Renal pelvis (tissue), 4 donors: ENCODE measurements around the gene ABL1. TPM values are rescaled to one million over a fixed set of nuclear protein-coding genes. Genes with fewer than 3 reads are reported as not detected.

Experiments
- DNase-seq: peaks from one replicate; pipeline ENCODE4 v3.0.0-alpha.2; 2013
- polyA plus RNA-seq, 3 donors: library from polyadenylated mRNA; unstranded; fragments of 120-200 nt; gene quantifications; one replicate each; pipeline ENCODE4 v1.2.1, GENCODE V29; 2013; ENCODE audit not compliant: insufficient read length in 3 of 3

Gene ABL1
- polyA plus RNA-seq, 3 donors, result 75.1 to 93.9 (median 82.2) TPM

DNA sequence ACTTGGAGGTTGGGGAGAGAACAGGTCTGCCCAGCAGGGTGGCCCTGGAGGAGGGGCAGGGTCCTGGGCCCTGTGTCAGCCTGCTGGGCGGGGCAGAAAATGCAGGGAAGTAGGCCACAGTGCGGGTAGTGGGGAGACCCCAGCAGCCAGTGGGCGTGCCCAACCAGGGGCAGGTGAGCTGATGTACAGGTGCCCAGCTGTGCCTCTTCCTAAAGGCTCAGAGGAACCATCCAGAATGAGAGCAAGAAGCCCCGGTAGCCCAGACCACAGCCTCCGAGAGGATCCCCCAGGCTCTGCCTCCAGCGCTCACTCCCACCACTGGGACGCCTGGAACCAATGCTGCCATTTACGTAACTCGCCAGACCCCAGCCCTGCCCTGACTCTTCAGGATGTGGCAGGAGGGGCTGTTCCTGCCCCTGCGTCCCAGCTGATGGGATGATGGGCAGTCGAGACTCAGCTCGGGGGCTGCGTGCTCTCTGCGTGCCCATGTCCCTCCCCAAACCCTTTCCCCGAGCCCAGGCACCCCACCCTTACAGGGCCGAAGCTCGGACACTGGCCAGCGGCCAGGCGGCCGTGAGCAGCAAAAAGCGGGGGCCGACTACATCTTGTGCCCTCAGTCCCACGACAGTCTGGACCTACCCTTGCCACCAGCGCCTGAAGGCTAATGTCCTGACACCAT is 79.5 kb downstream of the ABL1 start:
- DNase-seq, result no peak

DNA sequence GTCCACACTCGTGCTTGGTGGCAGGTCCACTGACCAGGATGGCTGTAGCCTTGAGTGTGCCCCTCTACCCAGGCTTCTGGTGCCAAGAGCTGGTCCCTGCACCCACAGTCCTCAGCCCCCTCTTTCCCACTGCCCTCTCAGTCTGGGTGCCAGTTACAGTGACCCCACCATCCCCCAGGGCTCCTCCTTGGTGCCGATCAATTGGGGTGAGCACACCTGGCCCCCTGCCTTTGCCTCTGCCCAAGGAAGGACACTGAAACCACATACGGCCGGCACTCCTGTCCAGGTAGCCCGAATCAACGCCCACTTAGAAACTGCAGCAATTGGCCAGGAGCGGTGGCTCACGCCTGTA is 80.0 kb downstream of the ABL1 start:
- DNase-seq, result no peak

- DNase-seq, result no peak
These were observed 82.3 kb downstream of the ABL1 start for GRCh38 chr9:130917168-130917960.

GRCh38 chr9:130918101-130918825 is 83.2 kb downstream of the ABL1 start:
- no peak for DNase-seq

GRCh38 chr9:130918826-130919558 is 83.9 kb downstream of the ABL1 start:
- no peak for DNase-seq

GRCh38 chr9:130919559-130920145 is 84.6 kb downstream of the ABL1 start:
- DNase-seq, result no peak

DNA sequence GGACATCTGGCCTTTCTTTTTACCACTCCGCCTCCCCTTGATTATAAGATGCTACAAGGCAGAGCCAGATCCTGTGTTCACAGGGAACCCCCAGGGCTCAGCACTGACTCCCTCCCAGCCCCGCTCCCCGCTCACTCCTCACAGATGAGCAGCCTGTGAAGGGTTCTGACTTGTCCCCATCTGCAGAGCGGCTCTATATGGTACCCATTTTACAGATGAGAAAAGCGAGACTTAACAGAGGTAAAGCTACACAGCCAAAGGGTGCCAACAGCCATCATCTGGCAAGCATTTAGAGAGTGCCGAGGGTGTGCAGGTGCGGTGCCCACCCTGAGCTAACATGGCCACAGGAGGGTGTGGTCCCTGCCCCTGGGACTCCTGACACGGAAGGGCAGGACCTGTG is 85.2 kb downstream of the ABL1 start:
- DNase-seq, result no peak

GRCh38 chr9:130920762-130921299 is 85.8 kb downstream of the ABL1 start:
- no peak for DNase-seq

- DNase-seq, result no peak
These were observed 86.4 kb downstream of the ABL1 start for GRCh38 chr9:130921300-130921988.

GRCh38 chr9:130921989-130922892 is 87.2 kb downstream of the ABL1 start:
- no peak for DNase-seq

DNA sequence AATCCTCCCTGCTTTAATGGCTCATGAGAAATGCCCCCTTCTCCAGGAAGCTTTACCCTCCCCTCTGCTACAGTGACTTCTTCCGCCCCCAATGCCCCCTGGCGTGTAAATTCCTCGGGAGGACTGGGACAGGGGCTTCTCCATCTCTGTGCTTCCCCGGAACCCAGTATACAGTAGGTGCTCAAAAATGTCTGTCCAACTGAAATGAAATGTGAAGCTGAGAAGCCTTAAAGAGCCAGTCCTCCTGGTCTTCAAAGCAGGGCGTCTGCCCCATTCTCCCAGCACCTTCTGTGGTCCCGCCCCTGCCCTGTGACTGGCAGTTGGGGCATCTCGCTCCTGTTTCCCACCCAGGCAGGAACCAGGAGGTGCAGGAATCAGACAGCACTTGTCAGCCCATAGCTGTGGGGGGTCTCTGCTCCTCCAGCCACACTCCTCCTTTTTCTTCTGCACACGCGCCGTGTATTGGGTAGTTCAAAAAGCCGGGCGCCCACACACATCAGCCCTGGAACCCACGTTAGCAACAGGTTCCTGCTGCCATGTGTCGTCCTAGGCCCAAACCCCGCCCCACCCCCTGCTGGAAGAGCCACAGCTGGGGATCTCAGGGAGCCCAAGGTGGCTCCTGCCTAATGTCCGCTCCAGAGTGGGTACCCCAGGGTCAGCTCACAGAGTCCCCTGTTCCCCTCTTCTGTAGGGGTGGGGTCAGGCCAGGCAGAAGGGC is 88.0 kb downstream of the ABL1 start:
- no peak for DNase-seq

DNA sequence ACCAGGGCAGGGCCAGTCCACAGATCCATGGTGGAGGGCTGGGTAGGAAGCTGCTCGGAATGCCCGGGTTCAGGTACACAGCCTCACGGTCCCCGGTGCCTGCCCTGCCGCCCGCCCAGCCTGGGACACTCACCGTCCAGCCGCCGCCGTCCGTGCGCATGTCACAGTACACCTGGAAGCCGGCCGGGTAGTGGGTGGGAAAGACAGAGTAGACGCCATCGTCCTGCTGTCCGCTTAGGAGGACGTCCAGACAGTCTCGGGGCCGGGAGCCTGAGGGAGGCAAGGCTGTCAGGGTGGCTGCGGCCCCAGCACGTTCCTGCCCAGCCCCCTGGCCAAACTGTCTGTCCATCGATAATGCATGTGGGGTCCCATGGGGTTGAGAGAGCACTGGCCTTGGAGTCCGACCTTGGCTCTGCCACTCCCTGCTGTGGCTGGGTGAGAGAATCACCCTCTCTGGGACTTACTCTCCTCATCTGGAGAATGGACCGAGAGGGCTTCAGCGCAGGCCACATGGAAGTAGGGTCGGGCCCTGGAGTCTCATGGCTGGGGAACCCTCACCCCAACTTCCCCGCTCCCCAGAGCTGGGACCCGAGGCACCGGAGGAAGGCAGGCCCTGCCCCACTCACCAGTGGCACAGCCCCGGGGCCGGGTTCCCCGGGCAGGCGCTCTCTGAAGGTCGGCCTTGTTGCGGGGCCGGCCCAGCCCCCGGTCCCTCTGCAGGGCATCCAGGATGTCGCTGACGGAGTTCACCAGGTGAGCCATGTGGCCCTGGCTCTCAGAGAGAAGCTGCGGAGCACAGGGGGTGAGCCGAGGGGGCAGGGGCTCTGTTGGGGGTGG is 88.8 kb downstream of the ABL1 start:
- no peak for DNase-seq

- no peak for DNase-seq
These were observed 89.4 kb downstream of the ABL1 start for GRCh38 chr9:130924448-130924788.

DNA sequence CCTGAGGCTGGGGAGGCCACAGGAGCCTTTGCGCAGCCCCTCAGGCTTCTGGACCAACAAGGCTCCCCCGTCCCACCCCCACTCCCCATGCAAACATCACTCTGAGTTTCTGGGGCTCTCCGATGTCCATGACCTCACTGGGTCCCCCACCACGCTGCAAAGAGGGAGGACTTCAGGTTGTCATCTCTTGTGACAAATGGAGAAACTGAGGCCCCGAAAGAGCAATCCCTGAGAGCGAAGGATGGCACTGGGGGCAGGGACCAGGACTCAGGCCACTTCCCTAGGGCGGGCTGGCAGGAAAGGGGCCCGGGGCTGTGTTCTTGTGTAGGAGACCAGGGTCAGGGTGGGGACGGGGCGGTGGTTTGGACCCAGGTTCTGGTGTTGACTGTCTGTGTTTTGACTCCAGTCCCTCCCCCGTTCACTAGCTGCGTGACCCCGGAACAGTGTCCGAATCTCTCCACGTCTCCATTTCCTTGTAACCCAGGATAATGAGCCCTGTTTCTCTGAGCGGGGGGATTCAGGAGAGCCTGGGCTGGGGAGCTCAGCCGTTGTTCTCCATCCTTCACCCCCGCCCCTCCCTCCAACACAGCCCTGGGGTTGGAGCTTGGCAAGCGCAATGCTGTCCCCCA is 90.1 kb downstream of the ABL1 start:
- no peak for DNase-seq

- DNase-seq, result no peak
These were observed 92.3 kb downstream of the ABL1 start for GRCh38 chr9:130927338-130927737.

- DNase-seq, result no peak
These were observed 93.2 kb downstream of the ABL1 start for GRCh38 chr9:130927995-130928900.

DNA sequence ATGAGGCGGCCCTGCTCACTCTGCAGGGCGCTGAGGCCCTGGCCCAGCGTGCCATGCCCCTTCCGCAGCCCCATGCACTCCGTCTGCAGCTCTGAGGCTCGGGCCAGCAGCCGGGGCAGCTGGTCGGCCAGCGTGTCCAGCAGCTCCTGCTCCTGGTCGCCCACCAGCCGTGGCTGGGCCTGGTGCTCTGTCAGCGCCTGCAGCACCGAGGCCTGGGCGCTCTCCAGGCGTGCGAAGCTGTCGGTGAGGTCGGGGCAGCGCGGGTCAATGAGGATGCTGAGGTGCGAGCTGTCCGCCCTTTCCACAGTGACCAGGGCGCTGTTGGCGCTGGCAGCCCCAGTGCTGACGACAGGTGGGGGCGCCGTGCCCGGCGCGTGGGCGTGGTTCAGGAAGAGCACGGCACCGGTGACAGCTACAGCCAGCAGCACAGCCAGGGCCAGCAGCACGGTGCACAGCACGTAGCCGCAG is 94.6 kb downstream of the ABL1 start:
- DNase-seq, result no peak
